ENCODE results near the gene COX4I1. TPM values are rescaled to one million over a fixed set of nuclear protein-coding genes. Genes with fewer than 3 reads are reported as not detected.
"Not testable (repeated sequence)": the region's sequence is repeated elsewhere in the genome, so short reads cannot be mapped to it uniquely, and the experiment has no call there.

COX4I1 gene
- total RNA-seq, 2 donors from 2014 or later: 397 to 558 TPM

GRCh38 chr16:85783441-85783840, 16.1 kb upstream of the COX4I1 start:
- Mint-ChIP-seq H3K9me3 (no peaks in the 10 kb centered on the region), H3K27ac (peak overlapping the region in 1 of 2 donors; percentile 7), H3K36me3 (peaks cover 0 to 8% of the 10 kb centered on the region in 2 donors)
- ATAC-seq (no peak), DNase-seq (ENCODE audit: low spot score in 2 of 2) (no peak)

- DNase-seq (ENCODE audit: low spot score in 2 of 2): no peak
- peaks cover 0 to 4% of the 10 kb centered on the region in 2 donors for H3K36me3 Mint-ChIP-seq
- no peak for ATAC-seq
- no peak overlapping the region for H3K27ac Mint-ChIP-seq
- H3K9me3 Mint-ChIP-seq: no peaks in the 10 kb centered on the region
These were observed 14.7 kb upstream of the COX4I1 start for GRCh38 chr16:85784813-85785212.

GRCh38 chr16:85785927-85786326, 13.6 kb upstream of the COX4I1 start:
- DNase-seq (ENCODE audit: low spot score in 2 of 2) (no peak), ATAC-seq (no peak)
- peak overlapping the region in 1 of 2 donors; percentile 30 for H3K27ac Mint-ChIP-seq
- no peaks in the 10 kb centered on the region for H3K9me3 Mint-ChIP-seq
- H3K36me3 Mint-ChIP-seq: no peaks in the 10 kb centered on the region

- Mint-ChIP-seq H3K9me3 (no peaks in the 10 kb centered on the region), H3K27ac (peak overlapping the region in 1 of 2 donors; percentile 75), H3K36me3 (peaks cover 20% of the 10 kb centered on the region in 2 donors)
- ATAC-seq: no peak
- DNase-seq (ENCODE audit: low spot score in 2 of 2): no peak
These were observed 10.7 kb upstream of the COX4I1 start for GRCh38 chr16:85788819-85789218.

GRCh38 chr16:85789773-85790172, 9.7 kb upstream of the COX4I1 start:
- ATAC-seq (no peak), DNase-seq (ENCODE audit: low spot score in 2 of 2) (no peak)
- peak overlapping the region; percentile 32 to 61 for H3K27ac Mint-ChIP-seq
- H3K36me3 Mint-ChIP-seq: peaks cover 20 to 25% of the 10 kb centered on the region in 2 donors
- H3K9me3 Mint-ChIP-seq: no peaks in the 10 kb centered on the region

GRCh38 chr16:85793662-85794298, 5.7 kb upstream of the COX4I1 start:
- H3K36me3 Mint-ChIP-seq: peaks cover 28 to 33% of the 10 kb centered on the region in 2 donors
- peak overlapping the region in 1 of 2 donors; percentile 56 for H3K27ac Mint-ChIP-seq
- ATAC-seq (no peak), DNase-seq (ENCODE audit: low spot score in 2 of 2) (no peak)
- no peaks in the 10 kb centered on the region for H3K9me3 Mint-ChIP-seq

GRCh38 chr16:85794696-85795095, 4.8 kb upstream of the COX4I1 start:
- DNase-seq (ENCODE audit: low spot score in 2 of 2) (no peak), ATAC-seq (no peak)
- Mint-ChIP-seq H3K27ac (no peak overlapping the region), H3K36me3 (peaks cover 28 to 33% of the 10 kb centered on the region in 2 donors), H3K9me3 (no peaks in the 10 kb centered on the region)

- peak overlapping the region in 1 of 2 donors; percentile 40 for H3K27ac Mint-ChIP-seq
These were observed 3.3 kb upstream of the COX4I1 start for GRCh38 chr16:85796152-85796551.

GRCh38 chr16:85796599-85796998, 2.9 kb upstream of the COX4I1 start:
- DNase-seq (ENCODE audit: low spot score in 2 of 2): no peak
- ATAC-seq: no peak
- Mint-ChIP-seq H3K36me3 (peaks cover 34 to 46% of the 10 kb centered on the region in 2 donors), H3K9me3 (no peaks in the 10 kb centered on the region), H3K27ac (peak overlapping the region; percentile 21 to 40)

More at GRCh38 chr16:85796152-85796551, 3.3 kb upstream of the COX4I1 start:
- no peak for DNase-seq (ENCODE audit: low spot score in 2 of 2)
- H3K36me3 Mint-ChIP-seq: peaks cover 37 to 45% of the 10 kb centered on the region in 2 donors
- ATAC-seq: no peak
- no peaks in the 10 kb centered on the region for H3K9me3 Mint-ChIP-seq

GRCh38 chr16:85798283-85798776, 1.2 kb upstream of the COX4I1 start:
- H3K9me3 Mint-ChIP-seq: no peaks in the 10 kb centered on the region
- peaks cover 25 to 42% of the 10 kb centered on the region in 2 donors for H3K36me3 Mint-ChIP-seq
- peak overlapping the region; percentile 88 to 89 for H3K27ac Mint-ChIP-seq
- DNase-seq (ENCODE audit: low spot score in 2 of 2): no peak
- ATAC-seq: no peak

GRCh38 chr16:85798901-85799496, 496 bp upstream of the COX4I1 start:
- peak; percentile 63 to 65 for ATAC-seq
- Mint-ChIP-seq H3K27ac (peak overlapping the region; percentile 88 to 89), H3K36me3 (peaks cover 30 to 47% of the 10 kb centered on the region in 2 donors), H3K9me3 (no peaks in the 10 kb centered on the region)
- peak in 1 of 2 donors; percentile 39 for DNase-seq (ENCODE audit: low spot score in 2 of 2)

GRCh38 chr16:85800321-85800669, 800 bp downstream of the COX4I1 start:
- ATAC-seq (peak in 1 of 2 donors; percentile 22), DNase-seq (ENCODE audit: low spot score in 2 of 2) (no peak)
- no peaks in the 10 kb centered on the region for H3K9me3 Mint-ChIP-seq
- peaks cover 36 to 53% of the 10 kb centered on the region in 2 donors for H3K36me3 Mint-ChIP-seq
- peak overlapping the region; percentile 88 to 96 for H3K27ac Mint-ChIP-seq

GRCh38 chr16:85803570-85803969, 4.1 kb downstream of the COX4I1 start:
- no peaks in the 10 kb centered on the region for H3K9me3 Mint-ChIP-seq
- H3K36me3 Mint-ChIP-seq: peaks cover 40 to 63% of the 10 kb centered on the region in 2 donors
- ATAC-seq: no peak
- peak overlapping the region in 1 of 2 donors; percentile 66 for H3K27ac Mint-ChIP-seq
- DNase-seq (ENCODE audit: low spot score in 2 of 2): no peak

- no peak for DNase-seq (ENCODE audit: low spot score in 2 of 2)
- Mint-ChIP-seq H3K27ac (no peak overlapping the region), H3K9me3 (no peaks in the 10 kb centered on the region), H3K36me3 (peaks cover 33 to 56% of the 10 kb centered on the region in 2 donors)
- no peak for ATAC-seq
These were observed 6.0 kb downstream of the COX4I1 start for GRCh38 chr16:85805442-85806045.

- no peak overlapping the region for H3K27ac Mint-ChIP-seq
- DNase-seq (ENCODE audit: low spot score in 2 of 2) (no peak), ATAC-seq (no peak)
- peaks cover 30 to 46% of the 10 kb centered on the region in 2 donors for H3K36me3 Mint-ChIP-seq
- H3K9me3 Mint-ChIP-seq: no peaks in the 10 kb centered on the region
These were observed 7.0 kb downstream of the COX4I1 start for GRCh38 chr16:85806539-85806938.

GRCh38 chr16:85807340-85807739, 7.8 kb downstream of the COX4I1 start:
- not testable (repeated sequence) for H3K9me3 Mint-ChIP-seq; DNase-seq (ENCODE audit: low spot score in 2 of 2); H3K27ac Mint-ChIP-seq; ATAC-seq
- H3K36me3 Mint-ChIP-seq: peaks cover 26 to 38% of the 10 kb centered on the region in 2 donors

- DNase-seq (ENCODE audit: low spot score in 2 of 2); H3K9me3 Mint-ChIP-seq; ATAC-seq; H3K27ac Mint-ChIP-seq: not testable (repeated sequence)
- H3K36me3 Mint-ChIP-seq: peaks cover 22 to 35% of the 10 kb centered on the region in 2 donors
These were observed 8.6 kb downstream of the COX4I1 start for GRCh38 chr16:85808104-85808503.

Measured in activated naive CD4-positive, alpha-beta T cell treated with anti-CD3 and anti-CD28 coated beads, Interleukin-2, amount 50 U/mL, for 72 hours (primary cell).